Mucosa of rectum (tissue), 2 donors: ENCODE results near the gene ZNF638.

ENCODE experiments used
- H3K27ac ChIP-seq, 2 donors: one replicate each; pipeline ENCODE4 v1.7.0; 2013; ENCODE audit warnings: inconsistent platforms in 2 of 2, low read depth in 2 of 2, low read length in 2 of 2
- H3K27me3 ChIP-seq, 2 donors: one replicate each; pipeline ENCODE4 v1.7.0; 2013; ENCODE audit warnings: low read length in 2 of 2; ENCODE audit not compliant: control insufficient read depth in 2 of 2, insufficient read depth in 2 of 2
- H3K36me3 ChIP-seq, 2 donors: one replicate each; pipeline ENCODE4 v1.7.0; 2013; ENCODE audit warnings: low read length in 2 of 2; ENCODE audit not compliant: control insufficient read depth in 2 of 2, insufficient read depth in 2 of 2
- H3K4me1 ChIP-seq, 2 donors: one replicate each; pipeline ENCODE4 v1.7.0; 2013; ENCODE audit warnings: low read length in 2 of 2, mild to moderate bottlenecking in 1 of 2; ENCODE audit not compliant: control insufficient read depth in 2 of 2, insufficient read depth in 2 of 2
- H3K4me3 ChIP-seq, 2 donors: one replicate each; pipeline ENCODE4 v1.7.0; 2013; ENCODE audit warnings: low read length in 2 of 2
- H3K9ac ChIP-seq, 2 donors: one replicate each; pipeline ENCODE4 v1.7.0; 2013; ENCODE audit warnings: low read length in 2 of 2, low read depth in 1 of 2, mild to moderate bottlenecking in 1 of 2
- H3K9me3 ChIP-seq, 2 donors: one replicate each; pipeline ENCODE4 v1.7.0; 2013; ENCODE audit warnings: low read length in 2 of 2; ENCODE audit not compliant: control insufficient read depth in 2 of 2
- donor health status: healthy.
- donor health status: Normal muscosa, but diverticular disease.

Gene ZNF638, protein sequence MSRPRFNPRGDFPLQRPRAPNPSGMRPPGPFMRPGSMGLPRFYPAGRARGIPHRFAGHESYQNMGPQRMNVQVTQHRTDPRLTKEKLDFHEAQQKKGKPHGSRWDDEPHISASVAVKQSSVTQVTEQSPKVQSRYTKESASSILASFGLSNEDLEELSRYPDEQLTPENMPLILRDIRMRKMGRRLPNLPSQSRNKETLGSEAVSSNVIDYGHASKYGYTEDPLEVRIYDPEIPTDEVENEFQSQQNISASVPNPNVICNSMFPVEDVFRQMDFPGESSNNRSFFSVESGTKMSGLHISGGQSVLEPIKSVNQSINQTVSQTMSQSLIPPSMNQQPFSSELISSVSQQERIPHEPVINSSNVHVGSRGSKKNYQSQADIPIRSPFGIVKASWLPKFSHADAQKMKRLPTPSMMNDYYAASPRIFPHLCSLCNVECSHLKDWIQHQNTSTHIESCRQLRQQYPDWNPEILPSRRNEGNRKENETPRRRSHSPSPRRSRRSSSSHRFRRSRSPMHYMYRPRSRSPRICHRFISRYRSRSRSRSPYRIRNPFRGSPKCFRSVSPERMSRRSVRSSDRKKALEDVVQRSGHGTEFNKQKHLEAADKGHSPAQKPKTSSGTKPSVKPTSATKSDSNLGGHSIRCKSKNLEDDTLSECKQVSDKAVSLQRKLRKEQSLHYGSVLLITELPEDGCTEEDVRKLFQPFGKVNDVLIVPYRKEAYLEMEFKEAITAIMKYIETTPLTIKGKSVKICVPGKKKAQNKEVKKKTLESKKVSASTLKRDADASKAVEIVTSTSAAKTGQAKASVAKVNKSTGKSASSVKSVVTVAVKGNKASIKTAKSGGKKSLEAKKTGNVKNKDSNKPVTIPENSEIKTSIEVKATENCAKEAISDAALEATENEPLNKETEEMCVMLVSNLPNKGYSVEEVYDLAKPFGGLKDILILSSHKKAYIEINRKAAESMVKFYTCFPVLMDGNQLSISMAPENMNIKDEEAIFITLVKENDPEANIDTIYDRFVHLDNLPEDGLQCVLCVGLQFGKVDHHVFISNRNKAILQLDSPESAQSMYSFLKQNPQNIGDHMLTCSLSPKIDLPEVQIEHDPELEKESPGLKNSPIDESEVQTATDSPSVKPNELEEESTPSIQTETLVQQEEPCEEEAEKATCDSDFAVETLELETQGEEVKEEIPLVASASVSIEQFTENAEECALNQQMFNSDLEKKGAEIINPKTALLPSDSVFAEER (N-terminal part only)

DNA sequence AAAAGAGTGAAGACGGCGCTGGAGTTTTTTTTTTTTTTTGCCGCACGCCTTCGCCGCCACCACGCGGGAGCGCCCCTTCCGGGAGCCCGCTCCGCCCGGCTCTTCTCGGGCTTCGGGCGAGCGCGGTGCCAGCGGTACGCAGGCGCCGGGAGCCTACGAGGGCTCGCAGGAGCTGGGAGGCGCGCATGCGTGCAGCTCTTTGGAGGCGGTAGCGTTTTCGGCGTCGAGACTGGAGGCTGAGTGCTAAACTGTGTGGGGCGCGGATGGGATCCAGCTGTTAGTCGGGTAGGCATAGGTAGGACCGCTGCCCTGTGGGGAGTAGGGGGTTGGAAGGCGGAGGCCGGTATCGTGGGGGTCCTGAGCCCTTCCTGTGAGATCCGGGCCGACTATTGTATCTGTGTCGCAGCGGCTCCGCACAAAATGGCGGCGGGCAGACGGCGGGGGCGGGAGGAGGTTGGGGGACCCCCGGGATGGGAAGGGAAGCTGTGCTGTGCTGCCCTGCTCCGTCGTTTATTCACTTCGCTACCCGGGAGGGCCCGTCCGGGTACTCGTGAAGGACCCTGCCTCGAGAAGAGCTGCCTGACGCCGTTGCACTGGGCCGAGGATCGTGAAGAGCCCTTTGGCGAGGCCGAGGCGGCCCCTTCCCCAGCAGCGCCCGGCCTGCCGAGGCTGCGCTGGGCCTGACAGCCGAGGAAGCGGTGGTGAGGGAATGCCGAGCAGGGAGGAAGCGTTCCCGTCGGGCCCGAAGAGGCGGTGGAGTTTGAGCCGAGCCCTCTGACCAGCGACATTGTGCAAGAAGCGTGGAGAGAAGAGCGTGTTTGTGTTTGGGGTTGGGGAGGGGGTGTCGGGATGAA lies at the start of gene ZNF638:
TSS of gene ZNF638 (plus strand) at position 202 of the 854 bp plus-strand sequence. CDS start 17,173 bp downstream, outside the sequence.
- H3K4me3 ChIP-seq = peak within 1 kb of the TSS; percentile 94 to 97
- H3K27me3 ChIP-seq = no peaks in the 10 kb centered on the region
- no peaks in the 10 kb centered on the region for H3K9me3 ChIP-seq
- H3K36me3 ChIP-seq = peaks cover 0 to 4% of the 10 kb centered on the region in 2 donors
- H3K9ac ChIP-seq = peak within 1 kb of the TSS; percentile 99
- peak within 1 kb of the TSS; percentile 95 to 96 for H3K27ac ChIP-seq
- peaks cover 4 to 17% of the 10 kb centered on the region in 2 donors for H3K4me1 ChIP-seq

DNA sequence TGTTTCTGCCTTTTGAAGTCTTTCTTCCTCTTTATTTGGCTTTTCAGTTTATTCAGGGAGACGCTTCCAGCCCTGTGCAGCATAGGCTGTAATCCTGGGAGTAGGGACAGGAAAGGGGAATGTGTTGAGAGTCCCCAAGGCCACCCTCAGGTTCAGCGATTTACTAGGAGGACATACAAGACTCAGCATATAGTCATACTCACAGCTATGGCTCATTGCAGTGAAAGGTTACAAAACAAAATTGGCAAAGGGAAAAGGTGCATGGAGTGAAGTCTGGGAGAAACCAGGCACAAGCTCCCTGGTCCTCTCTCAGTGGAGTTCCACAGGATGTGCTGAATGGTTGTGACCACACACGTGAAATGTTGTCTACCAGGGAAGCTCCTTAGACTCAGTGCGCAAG lies 49.6 kb upstream of the ZNF638 start:
- no peak overlapping the region for H3K9ac ChIP-seq
- H3K9me3 ChIP-seq = no peaks in the 10 kb centered on the region
- H3K4me3 ChIP-seq = no peak overlapping the region
- H3K4me1 ChIP-seq = peaks cover 9 to 11% of the 10 kb centered on the region in 2 donors
- H3K27me3 ChIP-seq = peaks cover 0 to 13% of the 10 kb centered on the region in 2 donors
- H3K36me3 ChIP-seq = no peaks in the 10 kb centered on the region
- H3K27ac ChIP-seq = no peak overlapping the region

DNA sequence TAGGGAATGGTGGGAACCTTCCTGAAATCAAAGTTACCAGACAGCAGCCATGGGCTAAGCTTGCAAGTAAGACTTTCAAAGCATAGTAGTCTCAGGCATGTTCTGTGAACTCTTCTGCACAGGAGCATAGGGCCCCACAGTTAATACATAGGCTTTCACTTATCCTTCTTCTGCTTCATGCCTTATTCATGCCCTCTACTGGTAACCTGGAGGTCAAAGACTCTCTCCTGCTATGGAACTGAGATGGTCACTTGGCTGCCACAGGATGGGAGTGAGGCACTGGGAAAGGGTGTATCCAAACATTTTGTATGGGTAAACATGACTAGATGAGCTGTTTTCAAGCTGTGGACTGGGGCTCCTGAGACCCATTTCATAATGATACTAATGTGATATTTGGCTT lies 49.1 kb upstream of the ZNF638 start:
- peaks cover 4 to 5% of the 10 kb centered on the region in 2 donors for H3K4me1 ChIP-seq
- H3K27me3 ChIP-seq = peaks cover 0 to 12% of the 10 kb centered on the region in 2 donors

DNA sequence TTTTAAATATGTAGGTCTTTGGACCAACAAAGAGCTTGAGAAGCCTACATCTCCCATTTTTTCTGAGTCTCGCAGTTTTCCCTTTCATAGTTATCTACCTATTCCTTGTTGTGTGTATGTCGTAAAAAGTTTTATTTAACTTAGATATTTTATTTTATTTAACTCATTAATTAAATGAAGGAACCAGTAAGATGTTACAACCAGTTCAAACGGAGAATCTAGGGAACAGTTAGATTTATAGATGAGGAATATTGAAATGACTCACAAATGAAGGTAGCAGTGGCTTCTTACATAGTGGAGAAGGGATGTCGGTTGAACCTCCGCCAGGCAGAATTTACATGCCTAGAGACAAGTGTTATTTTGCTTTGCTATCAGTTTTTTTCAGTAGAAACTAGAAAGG lies 48.5 kb upstream of the ZNF638 start:
- Histone ChIP-seq H3K27ac (no peak overlapping the region), H3K4me3 (no peak overlapping the region), H3K27me3 (peaks cover 0 to 6% of the 10 kb centered on the region in 2 donors), H3K9me3 (no peaks in the 10 kb centered on the region), H3K36me3 (no peaks in the 10 kb centered on the region), H3K4me1 (no peaks in the 10 kb centered on the region), H3K9ac (no peak overlapping the region)

More for the DNA sequence above, 49.1 kb upstream of the ZNF638 start:
- no peak overlapping the region for H3K4me3 ChIP-seq
- no peak overlapping the region for H3K27ac ChIP-seq
- no peaks in the 10 kb centered on the region for H3K36me3 ChIP-seq
- no peak overlapping the region for H3K9ac ChIP-seq
- H3K9me3 ChIP-seq = no peaks in the 10 kb centered on the region

DNA sequence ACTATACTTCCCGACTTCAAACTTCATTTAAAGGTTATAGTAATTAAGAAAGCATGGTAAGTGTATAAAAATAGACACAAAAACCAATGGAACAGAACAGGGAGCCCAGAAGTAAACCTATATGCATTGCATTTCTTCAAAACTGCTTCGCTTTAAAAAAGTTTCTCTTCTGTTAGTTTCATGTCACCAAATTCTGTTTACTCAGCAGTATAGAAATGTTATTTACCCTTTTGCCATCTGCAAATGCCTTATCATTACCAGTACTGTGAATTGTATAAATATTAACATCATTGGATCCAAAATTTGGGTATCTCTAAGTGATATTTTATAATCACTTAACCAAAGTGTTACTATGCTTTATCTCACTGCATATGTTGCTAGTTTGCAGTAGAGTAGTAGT lies 45.9 kb upstream of the ZNF638 start:
- H3K27me3 ChIP-seq = peaks cover 0 to 3% of the 10 kb centered on the region in 2 donors
- H3K36me3 ChIP-seq = no peaks in the 10 kb centered on the region
- no peak overlapping the region for H3K9ac ChIP-seq
- H3K9me3 ChIP-seq = no peaks in the 10 kb centered on the region
- no peaks in the 10 kb centered on the region for H3K4me1 ChIP-seq
- no peak overlapping the region for H3K4me3 ChIP-seq
- no peak overlapping the region for H3K27ac ChIP-seq

DNA sequence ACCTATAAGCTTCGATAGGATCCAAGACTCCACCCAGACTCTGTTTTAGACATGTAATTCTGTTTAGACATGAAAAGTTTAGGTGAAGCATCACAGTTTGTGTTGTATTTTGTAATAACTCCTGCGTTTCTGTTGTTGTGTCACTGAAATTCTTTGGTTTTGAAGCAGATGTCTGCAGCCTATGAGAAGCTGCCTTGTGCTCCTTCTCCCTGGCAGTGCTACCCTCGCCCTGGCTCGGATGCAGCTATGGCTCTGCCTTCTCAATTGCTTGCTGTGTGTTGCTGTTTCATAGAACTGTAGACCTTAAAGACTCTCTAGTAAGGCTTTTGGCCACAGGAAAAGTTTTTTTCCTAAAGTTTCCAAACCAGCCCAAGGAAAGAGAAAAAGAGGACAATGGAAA lies 40.2 kb upstream of the ZNF638 start:
- H3K9ac ChIP-seq = no peak overlapping the region

DNA sequence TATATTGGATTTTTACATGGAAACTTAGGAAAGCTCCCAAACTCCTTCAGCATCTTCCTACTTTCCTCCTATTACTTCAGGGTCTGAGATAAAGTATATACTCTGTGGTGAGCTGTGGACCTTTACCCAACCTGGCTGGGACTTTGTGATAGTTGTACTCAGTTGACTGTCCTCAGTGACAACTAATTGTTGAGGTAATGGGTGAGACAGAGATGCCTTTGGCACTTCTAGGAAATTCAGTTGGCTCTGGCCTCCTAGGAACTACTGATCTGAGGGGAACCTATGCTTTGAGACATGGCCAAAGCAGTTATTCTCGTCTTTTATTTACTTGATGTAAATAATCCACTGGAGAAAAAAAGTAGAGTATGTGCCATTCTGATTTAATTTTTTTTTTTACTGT lies 39.4 kb upstream of the ZNF638 start:
- Histone ChIP-seq H3K27me3 (no peaks in the 10 kb centered on the region), H3K27ac (no peak overlapping the region), H3K36me3 (no peaks in the 10 kb centered on the region), H3K4me1 (no peaks in the 10 kb centered on the region), H3K9ac (no peak overlapping the region), H3K4me3 (no peak overlapping the region), H3K9me3 (no peaks in the 10 kb centered on the region)

More for the DNA sequence above, 40.2 kb upstream of the ZNF638 start:
- Histone ChIP-seq H3K4me3 (no peak overlapping the region), H3K27ac (no peak overlapping the region), H3K4me1 (no peaks in the 10 kb centered on the region), H3K36me3 (no peaks in the 10 kb centered on the region), H3K27me3 (no peaks in the 10 kb centered on the region), H3K9me3 (no peaks in the 10 kb centered on the region)

DNA sequence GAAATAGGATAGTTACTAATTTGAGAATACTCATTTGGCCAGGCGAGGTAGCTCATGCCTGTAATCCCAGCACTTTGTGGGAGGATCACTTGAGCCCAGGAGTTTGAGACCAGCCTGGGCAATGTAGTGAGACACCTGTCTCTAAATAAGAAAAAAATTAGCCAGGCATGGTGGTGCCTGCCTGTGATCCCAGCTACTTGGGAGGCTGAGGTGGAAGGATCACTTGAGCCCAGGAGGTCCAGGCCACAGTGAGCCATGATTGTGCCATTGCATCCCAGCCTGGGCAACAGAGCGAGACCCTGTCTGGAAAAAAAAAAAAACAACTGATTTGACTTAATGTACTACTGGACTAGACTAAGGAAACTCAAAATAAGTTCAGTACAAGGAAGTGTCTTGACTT lies 32.7 kb upstream of the ZNF638 start:
- H3K4me3 ChIP-seq = no peak overlapping the region

DNA sequence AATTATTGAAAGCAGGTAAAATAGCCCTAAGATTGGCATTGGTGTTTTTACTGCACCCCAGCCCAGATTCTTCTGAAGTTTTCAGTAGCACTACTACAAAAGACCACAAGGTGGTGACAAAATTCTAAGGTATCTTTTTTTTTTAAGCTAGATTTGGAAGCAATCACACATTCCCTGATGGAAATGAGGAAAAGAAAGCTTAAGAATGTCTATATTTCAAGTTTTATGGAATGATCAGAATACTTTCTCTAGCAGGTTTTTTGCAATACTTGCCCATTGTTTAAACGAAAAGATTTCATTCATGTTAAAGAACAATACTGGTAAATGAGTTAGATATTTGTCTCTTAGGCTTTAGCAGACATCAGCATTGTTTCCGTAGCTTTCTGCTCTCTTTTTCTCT lies 32.1 kb upstream of the ZNF638 start:
- Histone ChIP-seq H3K27ac (no peak overlapping the region), H3K9ac (no peak overlapping the region), H3K36me3 (no peaks in the 10 kb centered on the region)

More for the DNA sequence above, 32.7 kb upstream of the ZNF638 start:
- no peak overlapping the region for H3K9ac ChIP-seq
- H3K27ac ChIP-seq = no peak overlapping the region
- H3K9me3 ChIP-seq = no peaks in the 10 kb centered on the region
- no peaks in the 10 kb centered on the region for H3K27me3 ChIP-seq
- H3K36me3 ChIP-seq = no peaks in the 10 kb centered on the region
- no peaks in the 10 kb centered on the region for H3K4me1 ChIP-seq

More for the DNA sequence above, 32.1 kb upstream of the ZNF638 start:
- H3K27me3 ChIP-seq = no peaks in the 10 kb centered on the region
- no peaks in the 10 kb centered on the region for H3K4me1 ChIP-seq
- H3K4me3 ChIP-seq = no peak overlapping the region
- no peaks in the 10 kb centered on the region for H3K9me3 ChIP-seq
